HG02610 (cell line): ENCODE data around the gene LDLRAD4.

ENCODE experiments used
- ATAC-seq: cut with Tn5 transposase; IDR thresholded peaks from one replicate; pipeline ENCODE4 v1.9.1; 2021; ENCODE audit warnings: mild to moderate bottlenecking, moderate library complexity; ENCODE audit not compliant: unreplicated experiment

LDLRAD4 gene

GRCh38 chr18:13227910-13228309 lies 9.3 kb downstream of the LDLRAD4 start:
- no peak for ATAC-seq

DNA sequence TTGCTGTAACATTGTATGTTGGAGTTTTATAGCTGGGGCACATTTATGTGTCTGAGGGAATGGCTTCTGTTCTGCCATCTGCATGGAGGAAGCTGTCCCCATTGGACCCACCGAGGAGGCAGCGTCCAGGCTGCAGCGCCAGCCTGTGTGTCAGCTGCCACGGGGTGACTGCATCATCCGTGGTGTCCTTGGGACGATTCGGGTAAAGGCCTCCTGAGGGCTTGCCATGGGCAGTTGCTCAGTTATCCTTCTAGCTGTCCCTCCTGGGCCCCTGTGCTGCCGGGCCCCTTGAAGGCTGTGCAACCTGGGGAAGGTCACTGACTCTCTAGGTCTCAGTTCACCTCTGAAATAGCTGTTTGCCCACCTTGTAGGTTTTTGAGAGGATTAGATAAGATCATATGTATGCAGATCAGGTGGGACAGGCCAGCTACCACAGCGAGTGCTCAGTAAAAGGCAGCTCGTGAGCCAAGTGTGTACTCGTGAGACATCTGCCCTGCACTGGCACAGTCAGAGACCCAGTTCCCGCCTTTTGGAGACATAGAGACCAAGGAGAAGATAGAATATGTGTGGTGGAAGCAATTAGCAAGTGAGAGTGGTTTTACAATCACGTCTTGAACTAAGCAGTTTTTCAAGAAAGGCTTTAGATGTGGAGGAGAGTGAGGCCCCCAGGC lies 10.6 kb downstream of the LDLRAD4 start:
- ATAC-seq = no peak

GRCh38 chr18:13231151-13231550 lies 12.6 kb downstream of the LDLRAD4 start:
- no peak for ATAC-seq

- no peak for ATAC-seq
Measured at GRCh38 chr18:13232086-13232917, 13.7 kb downstream of the LDLRAD4 start.

- ATAC-seq = no peak
Measured at GRCh38 chr18:13232971-13233786, 14.6 kb downstream of the LDLRAD4 start.

- no peak for ATAC-seq
Measured at GRCh38 chr18:13233787-13234783, 15.5 kb downstream of the LDLRAD4 start.

DNA sequence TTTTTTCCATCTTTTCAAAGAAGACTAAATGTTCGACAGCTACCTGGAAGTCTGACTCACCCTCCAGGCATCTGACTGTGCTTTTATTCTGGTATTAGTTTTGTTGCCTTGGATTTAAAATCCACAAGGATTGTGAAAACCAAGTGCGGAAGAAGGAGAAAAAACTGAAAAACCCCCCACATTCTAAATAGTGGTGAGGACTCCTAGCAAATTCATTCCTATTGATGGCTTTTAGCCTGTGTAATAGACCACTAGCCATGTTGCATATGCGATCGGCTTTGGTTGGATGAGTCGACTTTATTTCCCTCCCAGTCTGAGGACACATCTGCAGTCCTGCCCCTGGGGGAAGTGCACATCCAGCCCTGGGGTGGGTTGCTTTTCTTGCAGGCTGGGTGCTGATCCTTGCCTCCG lies 16.9 kb downstream of the LDLRAD4 start:
- ATAC-seq = no peak

DNA sequence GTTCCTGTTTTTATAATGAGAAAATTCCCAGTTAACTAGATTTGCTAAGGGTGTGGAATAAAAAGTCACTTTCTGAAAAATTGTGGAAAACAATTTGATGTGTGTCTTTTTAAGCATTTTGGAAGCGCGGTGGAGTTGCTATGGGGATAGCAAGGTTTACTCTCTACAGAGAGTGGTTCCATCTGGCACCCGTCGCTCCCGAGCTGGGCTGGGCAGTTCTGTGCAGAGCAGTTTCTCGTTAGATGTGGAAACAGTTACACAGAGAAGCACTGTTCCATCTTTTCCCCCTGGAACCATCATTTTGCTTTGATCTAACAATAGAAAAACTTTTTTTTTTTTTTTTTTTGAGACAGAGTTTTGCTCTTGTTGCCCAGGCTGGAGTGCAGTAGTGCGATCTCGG lies 17.4 kb downstream of the LDLRAD4 start:
- no peak for ATAC-seq

DNA sequence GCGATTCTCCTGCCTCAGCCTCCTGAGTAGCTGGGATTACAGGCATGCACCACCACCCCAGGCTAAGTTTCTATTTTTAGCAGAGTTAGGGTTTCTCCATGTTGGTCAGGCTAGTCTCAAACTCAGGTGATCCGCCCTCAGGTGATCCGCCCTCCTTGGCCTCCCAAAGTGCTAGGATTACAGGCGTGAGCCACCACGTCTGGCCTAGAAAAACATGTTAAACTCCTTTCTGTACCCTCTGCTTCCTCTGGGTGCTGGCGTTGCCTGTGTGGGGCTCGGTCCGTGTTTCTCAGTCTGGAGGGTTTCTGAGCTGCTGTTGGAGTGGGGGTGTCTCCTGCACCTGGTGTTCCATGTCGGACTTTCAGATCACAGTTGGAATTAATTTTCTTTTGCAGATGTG lies 17.9 kb downstream of the LDLRAD4 start:
- no peak for ATAC-seq

DNA sequence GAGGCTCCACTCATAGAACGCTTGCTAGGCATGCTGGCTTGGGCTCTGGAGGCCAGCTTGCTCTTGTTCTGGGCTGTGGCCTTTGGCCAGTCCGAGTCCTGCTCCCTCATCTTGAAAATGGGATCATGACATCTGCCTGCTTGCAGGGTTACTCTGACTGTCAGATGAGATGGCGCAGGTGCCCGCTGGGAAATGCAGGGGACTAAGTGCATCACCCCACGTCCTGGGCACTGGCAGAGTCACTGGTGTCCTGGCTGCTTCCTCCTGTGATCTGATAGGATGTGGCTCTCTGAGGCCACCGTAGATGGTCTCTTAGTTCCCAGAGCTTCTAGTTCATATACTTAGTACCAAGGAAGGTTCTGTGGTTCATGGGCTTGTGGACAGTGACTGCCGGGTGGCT lies 18.5 kb downstream of the LDLRAD4 start:
- ATAC-seq = no peak

DNA sequence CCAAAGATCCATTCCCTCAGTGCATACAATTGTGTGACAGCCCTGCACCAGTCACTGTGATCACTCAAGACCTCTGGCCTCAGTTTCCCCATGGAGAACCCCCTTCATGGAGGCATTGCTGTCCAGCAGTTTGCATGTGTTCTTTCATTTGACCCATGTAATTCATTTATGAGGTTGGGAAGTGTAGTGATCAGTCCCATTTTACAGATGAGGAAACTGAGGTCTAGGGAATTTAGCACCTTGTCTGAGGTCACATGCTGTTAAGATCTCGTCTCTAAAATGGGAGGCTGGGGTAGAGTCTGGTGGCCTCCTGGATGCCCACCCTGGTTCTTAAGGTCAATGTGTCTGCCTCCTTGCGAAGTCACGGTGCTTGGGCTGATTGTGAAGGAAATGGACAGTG lies 19.1 kb downstream of the LDLRAD4 start:
- ATAC-seq = no peak

DNA sequence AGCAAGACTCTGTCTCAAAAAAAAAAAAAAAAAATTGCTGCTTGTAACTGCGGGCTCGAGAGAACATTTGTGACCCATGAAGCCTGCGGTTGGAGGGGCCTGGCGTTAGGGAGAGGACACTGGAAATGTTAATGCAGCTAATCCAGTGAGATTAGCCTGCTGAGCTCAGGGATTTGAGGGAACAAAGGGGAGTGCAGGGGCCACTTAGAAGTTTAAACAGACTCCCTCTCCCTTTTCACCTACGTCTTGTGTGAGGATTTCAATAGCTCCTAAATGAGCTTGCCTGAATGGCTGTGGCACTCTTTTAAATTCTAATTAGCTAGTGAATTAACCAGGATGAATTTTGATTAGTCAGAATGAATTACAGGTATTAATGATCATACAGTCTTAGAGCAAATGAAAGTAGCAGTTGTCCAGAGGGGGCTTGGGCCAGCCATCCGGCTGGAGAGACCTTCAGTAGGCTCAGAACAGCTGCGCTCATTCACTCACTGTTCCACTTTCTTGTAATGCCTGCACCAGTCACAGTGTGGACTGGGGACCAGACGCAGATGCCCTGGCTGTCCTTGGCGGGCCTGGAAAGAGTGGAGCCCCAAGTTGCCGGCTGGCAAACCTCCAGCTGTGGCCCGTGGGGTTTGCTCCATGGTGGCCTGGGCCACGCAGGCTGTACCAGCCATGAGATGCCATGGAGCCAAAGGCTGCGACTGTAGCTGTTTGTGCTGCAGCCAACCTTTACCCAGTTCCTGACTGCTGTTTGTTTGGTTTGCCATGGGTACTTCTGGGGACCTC lies 20.8 kb downstream of the LDLRAD4 start:
- ATAC-seq = no peak

GRCh38 chr18:13240060-13240725 lies 21.6 kb downstream of the LDLRAD4 start:
- ATAC-seq = no peak

DNA sequence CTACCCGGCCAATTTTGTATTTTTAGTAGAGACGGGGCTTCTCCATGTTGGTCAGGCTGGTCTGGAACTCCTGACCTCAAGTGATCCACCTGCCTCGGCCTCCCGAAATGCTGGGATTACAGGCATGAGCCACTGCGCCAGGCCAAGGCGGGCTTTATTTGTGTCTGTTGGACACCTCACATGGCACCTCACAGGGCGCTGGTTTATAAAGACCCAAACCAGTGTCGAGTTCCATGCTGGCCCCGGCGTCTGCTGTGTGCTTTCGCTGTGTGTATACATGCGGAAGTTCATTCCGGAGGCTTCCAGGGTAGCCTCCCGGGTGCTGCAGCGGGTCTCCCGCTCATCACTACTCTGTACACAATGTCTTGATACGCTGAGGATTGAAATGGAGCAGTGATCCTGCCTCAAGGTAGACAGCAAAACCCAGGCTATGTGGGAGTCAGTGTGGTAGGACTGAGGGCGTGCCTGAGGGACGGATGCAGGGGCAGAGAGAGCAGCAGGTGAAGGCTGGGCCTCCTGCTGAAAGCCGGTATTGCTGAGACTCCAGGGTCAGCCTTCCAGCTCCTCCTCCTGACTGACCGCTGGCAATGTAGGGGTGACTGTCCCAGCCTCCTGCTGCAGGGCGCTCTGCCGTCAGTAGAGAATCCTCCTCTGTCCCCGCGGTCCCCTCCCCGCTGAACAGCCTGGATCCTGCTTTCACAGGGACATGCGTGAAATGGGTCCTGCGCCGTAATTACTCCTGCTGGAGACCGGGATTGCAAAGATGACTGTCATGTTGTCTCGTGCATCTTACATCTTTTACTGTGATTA lies 22.7 kb downstream of the LDLRAD4 start:
- ATAC-seq = no peak

DNA sequence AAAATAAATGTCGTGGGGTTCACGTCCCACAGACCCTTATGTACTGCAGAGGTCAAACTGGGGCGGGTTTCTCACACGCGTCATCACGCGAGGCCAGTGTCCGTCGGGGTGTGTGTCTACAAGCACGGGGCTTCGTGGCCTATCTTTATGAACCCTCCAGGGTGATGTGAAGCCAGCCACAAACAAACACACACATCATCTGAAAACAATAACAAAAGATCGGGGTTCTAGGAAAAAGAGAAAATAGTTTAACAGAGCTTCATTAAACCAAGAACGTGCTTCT lies 23.3 kb downstream of the LDLRAD4 start:
- ATAC-seq = no peak

DNA sequence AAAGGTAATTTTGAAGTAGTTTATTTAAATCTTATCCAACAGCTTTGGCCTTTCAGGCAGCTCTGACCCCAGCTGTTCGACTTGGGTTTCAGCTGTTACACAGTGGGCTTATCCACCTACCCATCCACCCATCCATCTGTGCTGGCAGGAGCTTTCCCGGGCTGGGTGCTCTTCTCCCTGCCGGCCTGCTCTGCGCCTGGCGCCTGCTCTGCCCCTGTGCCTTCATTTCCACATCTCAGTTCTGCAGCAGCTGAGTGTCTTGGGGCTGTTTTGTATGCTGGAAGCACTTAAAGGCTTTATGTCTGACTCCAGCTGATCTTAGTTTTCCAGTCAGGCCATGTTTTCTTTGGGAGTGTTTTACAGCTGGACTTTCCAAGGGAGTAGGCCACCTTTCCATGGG lies 24.2 kb downstream of the LDLRAD4 start:
- no peak for ATAC-seq

- ATAC-seq = no peak
Measured at GRCh38 chr18:13243363-13243762, 24.8 kb downstream of the LDLRAD4 start.

DNA sequence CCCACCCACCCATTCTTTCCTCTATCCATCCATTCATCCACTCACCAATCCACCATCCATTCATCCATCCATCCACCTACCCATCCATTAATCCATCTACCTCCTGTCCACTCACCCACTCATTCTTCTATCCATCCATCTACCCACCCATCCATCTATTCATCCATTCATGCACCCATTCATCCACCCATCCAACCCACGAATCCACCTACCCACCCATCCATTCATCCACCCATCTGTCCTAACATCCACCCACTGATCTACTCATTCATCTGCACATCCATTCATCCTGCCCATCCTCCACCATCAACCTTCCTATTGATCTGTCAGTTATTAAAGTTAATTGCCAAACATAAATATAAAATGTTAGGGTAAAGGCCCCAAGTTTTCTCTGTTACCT lies 25.6 kb downstream of the LDLRAD4 start:
- ATAC-seq = no peak
